Ishikawa (cell line): ENCODE measurements around the gene DENND4B.

ENCODE experiments used
- CEBPB ChIP-seq: IDR thresholded peaks from 2 replicates; pipeline ENCODE4 v1.6.1; 2012
- FOXM1 ChIP-seq: IDR thresholded peaks from 2 replicates; pipeline ENCODE4 v1.6.1; 2012; ENCODE audit warnings: low read depth, borderline replicate concordance
- RAD21 ChIP-seq: IDR thresholded peaks from 2 replicates; pipeline ENCODE4 v1.6.1; 2012; ENCODE audit warnings: low read depth
- REST ChIP-seq: IDR thresholded peaks from 2 replicates; pipeline ENCODE4 v1.6.1; 2012; ENCODE audit warnings: low read depth, mild to moderate bottlenecking
- TAF1 ChIP-seq: IDR thresholded peaks from 2 replicates; pipeline ENCODE4 v1.6.1; 2012; ENCODE audit warnings: low read depth, mild to moderate bottlenecking
- USF1 ChIP-seq: IDR thresholded peaks from 2 replicates; pipeline ENCODE4 v1.6.1; 2012

GRCh38 chr1:153881751-153882150, 64.8 kb downstream of the DENND4B start:
- TF ChIP-seq TAF1, result no peak
- TF ChIP-seq FOXM1, result no peak
- no peak for TF ChIP-seq REST
- no peak for TF ChIP-seq CEBPB
- no peak for TF ChIP-seq USF1
- no peak for TF ChIP-seq RAD21
